Neural cell (in vitro differentiated cells): ENCODE results near the gene SPON1. TPM values are rescaled to one million over a fixed set of nuclear protein-coding genes. Genes with fewer than 3 reads are reported as not detected.

ENCODE experiments used
- H2AFZ ChIP-seq: fragments of 200-600, 300-800 bp; sonication (generic), shearing (Covaris generic); 2 replicates; pipeline ENCODE4 v1.6.0; 2014; ENCODE audit warnings: low read depth, mild to moderate bottlenecking, antibody characterized with exemption, low read length, moderate library complexity
- H3F3A ChIP-seq: fragments of 200-600 bp; shearing (Covaris generic); 2 replicates; pipeline ENCODE4 v1.6.1; 2016; ENCODE audit warnings: mild to moderate bottlenecking, moderate library complexity, mixed read lengths, antibody characterized with exemption, low read length; ENCODE audit not compliant: insufficient read depth, poor library complexity, severe bottlenecking
- H3K27ac ChIP-seq: fragments of 200-600, 300-800 bp; sonication (generic), shearing (Covaris generic); 2 replicates; pipeline ENCODE4 v1.5.1; 2014; ENCODE audit warnings: mild to moderate bottlenecking, low read length, moderate library complexity
- H3K27me3 ChIP-seq: fragments of 300-800, 200-600 bp; sonication (generic), shearing (Covaris generic); 2 replicates; pipeline ENCODE4 v1.6.0; 2014; ENCODE audit warnings: mild to moderate bottlenecking, low read depth, low read length, moderate library complexity; ENCODE audit not compliant: insufficient read depth
- H3K36me3 ChIP-seq: fragments of 300-800, 200-600 bp; sonication (generic), shearing (Covaris generic); 2 replicates; pipeline ENCODE4 v1.5.1; 2014; ENCODE audit warnings: mild to moderate bottlenecking, antibody characterized with exemption, low read length, moderate library complexity; ENCODE audit not compliant: insufficient read depth
- H3K4me2 ChIP-seq: fragments of 300-800, 200-600 bp; sonication (generic), shearing (Covaris generic); 2 replicates; pipeline ENCODE4 v1.6.0; 2014; ENCODE audit warnings: mild to moderate bottlenecking, low read length
- H3K4me3 ChIP-seq: fragments of 300-800, 200-600 bp; sonication (generic), shearing (Covaris generic); 2 replicates; pipeline ENCODE4 v1.5.1; 2014; ENCODE audit warnings: mild to moderate bottlenecking, low read length, moderate library complexity
- H3K79me2 ChIP-seq: fragments of 200-600 bp; shearing (Covaris generic); replicated peaks from 2 replicates; pipeline ENCODE4 v1.6.0; 2014; ENCODE audit warnings: mild to moderate bottlenecking, low read length, moderate library complexity; ENCODE audit not compliant: insufficient read depth
- H3K9ac ChIP-seq: fragments of 300-800, 200-600 bp; sonication (generic), shearing (Covaris generic); 2 replicates; pipeline ENCODE4 v1.6.1; 2016; ENCODE audit warnings: mild to moderate bottlenecking, low read length, mixed read lengths
- H3K9me2 ChIP-seq: fragments of 200-600 bp; shearing (Covaris generic); 2 replicates; pipeline ENCODE4 v1.6.1; 2016; ENCODE audit warnings: mild to moderate bottlenecking, low read length, mixed read lengths; ENCODE audit not compliant: insufficient read depth
- H3K9me3 ChIP-seq: fragments of 200-600, 300-800 bp; sonication (generic), shearing (Covaris generic); 2 replicates; pipeline ENCODE4 v1.6.1; 2016; ENCODE audit warnings: mild to moderate bottlenecking, mixed run types, low read length, moderate library complexity, mixed read lengths
- H4K20me1 ChIP-seq: fragments of 200-600 bp; shearing (Covaris generic); 2 replicates; pipeline ENCODE4 v1.6.1; 2016; ENCODE audit warnings: mild to moderate bottlenecking, mixed run types; ENCODE audit not compliant: insufficient read depth
- CTCF ChIP-seq: fragments of 450-650 bp; IDR thresholded peaks from 2 replicates; pipeline ENCODE4 v1.5.1; 2014; ENCODE audit warnings: antibody characterized with exemption, mild to moderate bottlenecking, moderate library complexity; ENCODE audit not compliant: poor library complexity, severe bottlenecking
- EP300 ChIP-seq: fragments of 450-650 bp; conservative IDR thresholded peaks from 2 replicates; pipeline ENCODE4 v1.6.1; 2014; ENCODE audit warnings: antibody characterized with exemption, mild to moderate bottlenecking, moderate library complexity; ENCODE audit not compliant: poor library complexity, severe bottlenecking
- EZH2 ChIP-seq: fragments of 200-600, 300-800 bp; shearing (Covaris generic), sonication (generic); IDR thresholded peaks from 2 replicates; pipeline ENCODE4 v1.6.1; 2014; ENCODE audit warnings: antibody characterized with exemption, low read length, borderline replicate concordance, mild to moderate bottlenecking; ENCODE audit not compliant: insufficient read depth, poor library complexity, severe bottlenecking
- MXI1 ChIP-seq: fragments of 450-650 bp; conservative IDR thresholded peaks from 2 replicates; pipeline ENCODE4 v1.6.1; 2014; ENCODE audit warnings: antibody characterized with exemption, mild to moderate bottlenecking; ENCODE audit not compliant: poor library complexity, severe bottlenecking
- POLR2AphosphoS5 ChIP-seq: IDR thresholded peaks from 2 replicates; pipeline ENCODE4 v1.6.1; 2012
- RAD21 ChIP-seq: fragments of 450-650 bp; conservative IDR thresholded peaks from 2 replicates; pipeline ENCODE4 v1.6.1; 2014; ENCODE audit warnings: antibody characterized with exemption, mild to moderate bottlenecking, moderate library complexity
- SMC3 ChIP-seq: fragments of 450-650 bp; conservative IDR thresholded peaks from 2 replicates; pipeline ENCODE4 v1.6.1; 2014; ENCODE audit warnings: antibody characterized with exemption, mild to moderate bottlenecking, moderate library complexity; ENCODE audit not compliant: poor library complexity
- TAF1 ChIP-seq: IDR thresholded peaks from 2 replicates; pipeline ENCODE4 v1.6.1; 2012; ENCODE audit warnings: low read depth
- polyA plus RNA-seq: library from polyadenylated mRNA; depleted of rRNA; stranded (reverse); fragments of >200 nt; gene quantifications from 2 replicates; pipeline ENCODE4 v1.2.3, GENCODE V29; 2014
- TF ChIP-seq, protein P1 (sequence below): IDR thresholded peaks from 2 replicates; pipeline ENCODE4 v1.6.1; 2012; ENCODE audit warnings: borderline replicate concordance

The SPON1 gene
- polyA plus RNA-seq, 1 donor from 2014 or later = 0.66 TPM

DNA sequence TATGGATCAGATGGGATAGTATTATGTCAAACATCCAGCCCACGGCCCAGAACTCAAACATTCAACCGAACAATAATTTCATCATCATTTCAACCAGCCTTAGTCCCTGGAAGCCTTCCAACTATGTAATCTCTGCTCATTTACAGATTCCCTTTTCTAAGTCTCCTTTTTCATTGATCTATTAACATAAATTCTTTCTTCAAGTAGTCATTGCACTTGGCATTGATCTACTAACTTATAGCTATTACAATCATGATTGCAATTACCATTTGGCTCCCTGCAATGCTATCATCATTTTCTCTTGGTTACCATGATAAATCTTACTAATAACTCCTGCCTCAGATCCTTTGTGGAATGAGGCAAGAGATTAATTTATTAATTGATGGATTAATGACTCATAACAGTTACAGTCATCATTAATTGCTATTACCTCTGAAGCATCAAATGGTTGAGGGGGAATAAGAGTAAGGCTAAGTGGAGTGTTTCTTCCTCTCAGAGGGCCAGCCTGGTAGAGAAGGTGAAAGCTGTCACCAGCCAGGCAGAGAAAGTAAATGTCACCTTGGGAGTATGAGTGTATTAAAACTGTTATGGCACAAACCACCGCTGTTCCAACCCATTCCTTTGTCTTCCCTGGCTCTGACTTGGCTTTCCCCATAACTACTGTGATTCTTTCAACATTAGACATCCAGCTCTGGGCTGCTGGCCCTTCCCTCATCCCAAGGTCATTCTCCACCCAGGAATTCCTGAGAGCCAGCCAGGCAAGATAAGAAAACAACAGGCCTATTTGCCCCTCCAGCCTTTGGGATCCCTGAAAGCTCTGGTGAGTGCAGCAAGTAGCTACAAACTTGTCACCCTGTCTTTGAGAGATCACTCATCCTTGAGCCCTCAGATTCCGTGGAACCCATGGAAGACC lies 221.8 kb downstream of the SPON1 start:
- H3K27ac ChIP-seq = no peak overlapping the region
- no peaks in the 10 kb centered on the region for H3K36me3 ChIP-seq
- H2AFZ ChIP-seq = no peak overlapping the region
- no peak for TF ChIP-seq TAF1
- TF ChIP-seq EZH2 = no peak
- no peak for TF ChIP-seq RAD21
- no peak for TF ChIP-seq SMC3
- no peak for TF ChIP-seq EP300
- TF ChIP-seq, protein P1, sequence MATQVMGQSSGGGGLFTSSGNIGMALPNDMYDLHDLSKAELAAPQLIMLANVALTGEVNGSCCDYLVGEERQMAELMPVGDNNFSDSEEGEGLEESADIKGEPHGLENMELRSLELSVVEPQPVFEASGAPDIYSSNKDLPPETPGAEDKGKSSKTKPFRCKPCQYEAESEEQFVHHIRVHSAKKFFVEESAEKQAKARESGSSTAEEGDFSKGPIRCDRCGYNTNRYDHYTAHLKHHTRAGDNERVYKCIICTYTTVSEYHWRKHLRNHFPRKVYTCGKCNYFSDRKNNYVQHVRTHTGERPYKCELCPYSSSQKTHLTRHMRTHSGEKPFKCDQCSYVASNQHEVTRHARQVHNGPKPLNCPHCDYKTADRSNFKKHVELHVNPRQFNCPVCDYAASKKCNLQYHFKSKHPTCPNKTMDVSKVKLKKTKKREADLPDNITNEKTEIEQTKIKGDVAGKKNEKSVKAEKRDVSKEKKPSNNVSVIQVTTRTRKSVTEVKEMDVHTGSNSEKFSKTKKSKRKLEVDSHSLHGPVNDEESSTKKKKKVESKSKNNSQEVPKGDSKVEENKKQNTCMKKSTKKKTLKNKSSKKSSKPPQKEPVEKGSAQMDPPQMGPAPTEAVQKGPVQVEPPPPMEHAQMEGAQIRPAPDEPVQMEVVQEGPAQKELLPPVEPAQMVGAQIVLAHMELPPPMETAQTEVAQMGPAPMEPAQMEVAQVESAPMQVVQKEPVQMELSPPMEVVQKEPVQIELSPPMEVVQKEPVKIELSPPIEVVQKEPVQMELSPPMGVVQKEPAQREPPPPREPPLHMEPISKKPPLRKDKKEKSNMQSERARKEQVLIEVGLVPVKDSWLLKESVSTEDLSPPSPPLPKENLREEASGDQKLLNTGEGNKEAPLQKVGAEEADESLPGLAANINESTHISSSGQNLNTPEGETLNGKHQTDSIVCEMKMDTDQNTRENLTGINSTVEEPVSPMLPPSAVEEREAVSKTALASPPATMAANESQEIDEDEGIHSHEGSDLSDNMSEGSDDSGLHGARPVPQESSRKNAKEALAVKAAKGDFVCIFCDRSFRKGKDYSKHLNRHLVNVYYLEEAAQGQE = no peak
- no peak for TF ChIP-seq POLR2AphosphoS5
- no peak for TF ChIP-seq MXI1
- no peak for TF ChIP-seq CTCF
- H4K20me1 ChIP-seq = no peaks in the 10 kb centered on the region
- no peaks in the 10 kb centered on the region for H3F3A ChIP-seq
- H3K9ac ChIP-seq = no peak overlapping the region
- no peaks in the 10 kb centered on the region for H3K9me3 ChIP-seq
- no peak overlapping the region for H3K4me2 ChIP-seq
- H3K4me3 ChIP-seq = no peak overlapping the region
- no peaks in the 10 kb centered on the region for H3K9me2 ChIP-seq
- H3K27me3 ChIP-seq = no peaks in the 10 kb centered on the region
- H3K79me2 ChIP-seq = no peaks in the 10 kb centered on the region

DNA sequence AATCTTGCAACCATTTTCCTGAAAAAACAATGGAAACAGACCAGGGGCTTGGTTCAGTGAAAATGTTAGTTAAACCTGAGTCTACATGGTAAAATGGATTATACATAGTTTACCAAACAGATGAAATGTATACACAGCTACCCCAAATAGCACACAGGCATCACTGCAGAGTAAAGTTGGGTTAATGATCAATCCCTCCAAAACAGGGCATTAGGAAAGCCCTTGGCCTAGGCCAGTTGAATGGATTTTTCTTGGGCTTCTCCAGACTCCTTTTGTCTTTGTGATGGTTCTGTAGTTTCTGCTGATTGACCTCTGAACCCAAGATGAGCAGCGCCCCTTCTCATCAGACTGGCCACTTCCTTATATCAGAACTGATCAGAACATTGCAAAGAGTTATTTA lies 222.9 kb downstream of the SPON1 start:
- Histone ChIP-seq H2AFZ (no peak overlapping the region), H3K9ac (no peak overlapping the region), H3K4me3 (no peak overlapping the region), H3K36me3 (no peaks in the 10 kb centered on the region), H3K27me3 (no peaks in the 10 kb centered on the region), H4K20me1 (no peaks in the 10 kb centered on the region), H3K79me2 (no peaks in the 10 kb centered on the region), H3K27ac (no peak overlapping the region), H3K9me3 (no peaks in the 10 kb centered on the region), H3F3A (no peaks in the 10 kb centered on the region), H3K4me2 (no peak overlapping the region), H3K9me2 (no peaks in the 10 kb centered on the region)
- TF ChIP-seq EP300 (no peak), POLR2AphosphoS5 (no peak), MXI1 (no peak), SMC3 (no peak), CTCF (no peak), RAD21 (no peak), EZH2 (no peak), TAF1 (no peak)
- TF ChIP-seq, protein P1 = no peak
